HEK293T (cell line): Measurements from ENCODE around the gene NPLOC4.

Experiments used
- CTCF ChIA-PET: fragments of 350-600 bp; formaldehyde crosslinking; extraction: SDS; loops from one replicate; lab custom pipeline; 2021; ENCODE audit warnings: antibody characterized with exemption, inconsistent platforms; lab: Yijun Ruan, JAX
- POLR2A ChIA-PET: fragments of 350-600 bp; formaldehyde crosslinking; extraction: SDS; loops from one replicate; lab custom pipeline; 2020; ENCODE audit warnings: antibody characterized with exemption, inconsistent platforms; lab: Yijun Ruan, JAX
- DNase-seq: peaks from one replicate; pipeline ENCODE4 v3.0.0; 2012; ENCODE audit warnings: mixed read lengths; ENCODE audit errors: extremely low spot score
- ARNT ChIP-seq: fragments of 450-650 bp; IDR thresholded peaks from 2 replicates; pipeline ENCODE4 v1.6.1; 2017; ENCODE audit warnings: mild to moderate bottlenecking
- BHLHE40 ChIP-seq: fragments of 450-650 bp; IDR thresholded peaks from 2 replicates; pipeline ENCODE4 v1.6.1; 2016; ENCODE audit warnings: mild to moderate bottlenecking, moderate library complexity, borderline replicate concordance
- CTBP1 ChIP-seq: fragments of 450-650 bp; IDR thresholded peaks from 2 replicates; pipeline ENCODE4 v1.6.1; 2016; ENCODE audit warnings: borderline replicate concordance
- ELF4 ChIP-seq: fragments of 450-650 bp; IDR thresholded peaks from 2 replicates; pipeline ENCODE4 v1.6.1; 2017; ENCODE audit warnings: antibody characterized with exemption
- FOXA1 ChIP-seq: fragments of 450-650 bp; IDR thresholded peaks from 2 replicates; pipeline ENCODE4 v1.6.1; 2016; ENCODE audit warnings: mild to moderate bottlenecking
- FOXK2 ChIP-seq: fragments of 450-650 bp; IDR thresholded peaks from 2 replicates; pipeline ENCODE4 v1.6.1; 2016; ENCODE audit warnings: mild to moderate bottlenecking
- FOXM1 ChIP-seq: fragments of 450-650 bp; IDR thresholded peaks from 2 replicates; pipeline ENCODE4 v1.6.1; 2017; ENCODE audit warnings: mild to moderate bottlenecking, borderline replicate concordance
- HDGF ChIP-seq: fragments of 450-650 bp; IDR thresholded peaks from 2 replicates; pipeline ENCODE4 v1.6.1; 2017; ENCODE audit warnings: antibody characterized with exemption, borderline replicate concordance
- L3MBTL2 ChIP-seq: fragments of 450-650 bp; conservative IDR thresholded peaks from 2 replicates; pipeline ENCODE4 v1.6.1; 2016; ENCODE audit warnings: mild to moderate bottlenecking
- LEF1 ChIP-seq: fragments of 450-650 bp; IDR thresholded peaks from 2 replicates; pipeline ENCODE4 v1.6.1; 2017; ENCODE audit warnings: mild to moderate bottlenecking, borderline replicate concordance
- NFRKB ChIP-seq: fragments of 450-650 bp; IDR thresholded peaks from 2 replicates; pipeline ENCODE4 v1.6.1; 2016; ENCODE audit warnings: mild to moderate bottlenecking, moderate library complexity
- PKNOX1 ChIP-seq: fragments of 450-650 bp; IDR thresholded peaks from 2 replicates; pipeline ENCODE4 v1.6.1; 2016
- SP1 ChIP-seq: fragments of 450-650 bp; IDR thresholded peaks from 2 replicates; pipeline ENCODE4 v1.6.1; 2017
- SUZ12 ChIP-seq: fragments of 450-650 bp; IDR thresholded peaks from 2 replicates; pipeline ENCODE4 v1.6.1; 2016; ENCODE audit warnings: mild to moderate bottlenecking
- TARDBP ChIP-seq: fragments of 450-650 bp; IDR thresholded peaks from 2 replicates; pipeline ENCODE4 v1.6.1; 2016
- ZNF384 ChIP-seq: fragments of 450-650 bp; IDR thresholded peaks from 2 replicates; pipeline ENCODE4 v1.6.1; 2016

NPLOC4 gene

GRCh38 chr17:81673561-81674258 lies 36.8 kb upstream of the NPLOC4 start:
- TF ChIP-seq CTBP1 = no peak
- no peak for TF ChIP-seq FOXA1
- TF ChIP-seq BHLHE40 = no peak
- TF ChIP-seq ZNF384 = no peak
- TF ChIP-seq SUZ12 = no peak
- TF ChIP-seq HDGF = no peak
- TF ChIP-seq TARDBP = no peak
- CTCF ChIA-PET = no interaction called here
- POLR2A ChIA-PET = interaction anchor here (1.2 to 4.3 kb wide), 2 partner anchors 10 to 106 kb away, joined by 3 to 27 read pairs; partner anchors contain the start of genes ARL16 and HGS
- DNase-seq = no peak

- TF ChIP-seq FOXK2 = no peak
- TF ChIP-seq SUZ12 = no peak
- TF ChIP-seq HDGF = no peak
- no peak for TF ChIP-seq PKNOX1
- TF ChIP-seq CTBP1 = no peak
- TF ChIP-seq L3MBTL2 = no peak
- no peak for TF ChIP-seq BHLHE40
- TF ChIP-seq ELF4 = no peak
- TF ChIP-seq ZNF384 = no peak
- no peak for TF ChIP-seq NFRKB
- TF ChIP-seq FOXA1 = no peak
- TF ChIP-seq TARDBP = no peak
- ChIA-PET CTCF (no interaction called here), POLR2A (interaction anchor here (0.9 to 4.3 kb wide), 3 partner anchors 11 to 161 kb away, joined by 3 to 27 read pairs (median 3); partner anchors contain the start of genes ARL16, HGS and MCRIP1)
- no peak for DNase-seq
Observed at GRCh38 chr17:81672954-81673353, 36.0 kb upstream of the NPLOC4 start.

- DNase-seq = no peak
- no peak for TF ChIP-seq SUZ12
- TF ChIP-seq PKNOX1 = no peak
- TF ChIP-seq ARNT = no peak
- no peak for TF ChIP-seq NFRKB
- no peak for TF ChIP-seq FOXM1
- no peak for TF ChIP-seq HDGF
- no peak for TF ChIP-seq SP1
- no peak for TF ChIP-seq LEF1
- TF ChIP-seq CTBP1 = no peak
- TF ChIP-seq L3MBTL2 = no peak
- no peak for TF ChIP-seq TARDBP
- no peak for TF ChIP-seq BHLHE40
- no peak for TF ChIP-seq FOXA1
- ChIA-PET CTCF (no interaction called here), POLR2A (interaction anchor here (0.9 to 4.3 kb wide), 3 partner anchors 11 to 161 kb away, joined by 3 to 27 read pairs (median 3); partner anchors contain the start of genes ARL16, HGS and MCRIP1)
Observed at GRCh38 chr17:81672504-81672903, 35.6 kb upstream of the NPLOC4 start.

GRCh38 chr17:81667754-81668153 lies 30.8 kb upstream of the NPLOC4 start:
- POLR2A ChIA-PET = interaction anchor here (0.6 to 3.0 kb wide), 6 partner anchors 8 to 35 kb away, joined by 3 to 21 read pairs (median 3); partner anchors contain the start of genes ARL16 and HGS
- CTCF ChIA-PET = no interaction called here
- no peak for TF ChIP-seq FOXM1
- TF ChIP-seq BHLHE40 = no peak
- no peak for TF ChIP-seq ZNF384
- DNase-seq = peak; percentile 67

GRCh38 chr17:81666342-81667191 lies 29.7 kb upstream of the NPLOC4 start, which contains the start of the genes CCDC137 and OXLD1:
Gene CCDC137 (plus strand): TSS chr17:81666737. CDS start chr17:81666767, 30 bp downstream.
Gene OXLD1 (minus strand): TSS chr17:81666605. CDS start chr17:81666577, 28 bp downstream.
- peak; percentile 98 for DNase-seq
- TF ChIP-seq L3MBTL2 (peak; percentile 53; the same call in 1 of the 2 replicates), PKNOX1 (peak; percentile 100), BHLHE40 (no peak), ELF4 (peak; percentile 100), CTBP1 (no peak)
- ChIA-PET POLR2A (interaction anchor here (0.7 to 2.8 kb wide), 15 partner anchors 9 to 202 kb away, joined by 3 to 29 read pairs (median 4); partner anchors contain the start of genes ARL16, HGS, MCRIP1 and MRPL12), CTCF (no interaction called here)

GRCh38 chr17:81666092-81666341 lies 29.1 kb upstream of the NPLOC4 start:
- POLR2A ChIA-PET = interaction anchor here (0.7 to 2.8 kb wide), 17 partner anchors 10 to 271 kb away, joined by 3 to 29 read pairs (median 4); partner anchors contain the start of genes ARL16, BAHCC1, HGS and MCRIP1

More at GRCh38 chr17:81666092-81666341, 29.1 kb upstream of the NPLOC4 start:
- CTCF ChIA-PET = no interaction called here
- TF ChIP-seq SUZ12 (no peak), FOXK2 (no peak), LEF1 (no peak), HDGF (no peak), ARNT (no peak), CTBP1 (no peak), ZNF384 (no peak), TARDBP (no peak), PKNOX1 (no peak), SP1 (no peak), FOXA1 (no peak), ELF4 (no peak)
- DNase-seq = no peak
